ENCODE results near the gene TMEM53. TPM values are rescaled to one million over a fixed set of nuclear protein-coding genes. Genes with fewer than 3 reads are reported as not detected.

Gene TMEM53
- total RNA-seq, 2 experiments from 2014 or later: 3.0 to 3.5 TPM

GRCh38 chr1:44694863-44695478 is 20.7 kb upstream of the TMEM53 start:
- Mint-ChIP-seq H3K4me1 (peaks cover 20% of the 10 kb centered on the region), H3K36me3 (ENCODE audit: low read depth) (no peaks in the 10 kb centered on the region), H3K9me3 (no peaks in the 10 kb centered on the region), H3K4me3 (no peak overlapping the region), H3K27me3 (peaks cover 2% of the 10 kb centered on the region), H3K27ac (no peak overlapping the region)
- POLR2A ChIA-PET: no interaction called here
- CTCF ChIA-PET: interaction anchor here (0.6 to 1.3 kb wide), 2 partner anchors 15 to 106 kb away, joined by 3 to 4 read pairs; no protein-coding TSS in a partner anchor
- no peak for DNase-seq

GRCh38 chr1:44693900-44694299 is 19.6 kb upstream of the TMEM53 start:
- Mint-ChIP-seq H3K9me3 (no peaks in the 10 kb centered on the region), H3K36me3 (ENCODE audit: low read depth) (no peaks in the 10 kb centered on the region), H3K27me3 (peaks cover 2% of the 10 kb centered on the region), H3K27ac (no peak overlapping the region), H3K4me3 (no peak overlapping the region), H3K4me1 (peaks cover 20% of the 10 kb centered on the region)
- DNase-seq: no peak
- CTCF ChIA-PET: no interaction called here
- POLR2A ChIA-PET: no interaction called here

- no peak overlapping the region for H3K4me3 Mint-ChIP-seq
- ChIA-PET CTCF (interaction anchor here (0.6 to 3.0 kb wide), 5 partner anchors 19 to 740 kb away, joined by 3 to 8 read pairs (median 3); no protein-coding TSS in a partner anchor), POLR2A (no interaction called here)
- peaks cover 20% of the 10 kb centered on the region for H3K4me1 Mint-ChIP-seq
- no peak overlapping the region for H3K27ac Mint-ChIP-seq
- no peaks in the 10 kb centered on the region for H3K9me3 Mint-ChIP-seq
- H3K36me3 Mint-ChIP-seq (ENCODE audit: low read depth): no peaks in the 10 kb centered on the region
- no peak for DNase-seq
- H3K27me3 Mint-ChIP-seq: peaks cover 2% of the 10 kb centered on the region
Observed at GRCh38 chr1:44693159-44693558, 18.9 kb upstream of the TMEM53 start.

- no peaks in the 10 kb centered on the region for H3K9me3 Mint-ChIP-seq
- no peaks in the 10 kb centered on the region for H3K36me3 Mint-ChIP-seq (ENCODE audit: low read depth)
- no peak overlapping the region for H3K27ac Mint-ChIP-seq
- CTCF ChIA-PET: no interaction called here
- H3K4me3 Mint-ChIP-seq: no peak overlapping the region
- POLR2A ChIA-PET: no interaction called here
- H3K27me3 Mint-ChIP-seq: peaks cover 2% of the 10 kb centered on the region
- no peak for DNase-seq
- H3K4me1 Mint-ChIP-seq: peaks cover 5% of the 10 kb centered on the region
Observed at GRCh38 chr1:44689447-44689765, 15.1 kb upstream of the TMEM53 start.

- Mint-ChIP-seq H3K27ac (no peak overlapping the region), H3K4me3 (no peak overlapping the region)
- POLR2A ChIA-PET: no interaction called here
Observed at GRCh38 chr1:44688760-44689446, 14.6 kb upstream of the TMEM53 start.

GRCh38 chr1:44685881-44686280 is 11.6 kb upstream of the TMEM53 start:
- ChIA-PET CTCF (interaction anchor here (1.0 kb wide), 1 partner anchor 11 kb away, joined by 5 read pairs; no protein-coding TSS in a partner anchor), POLR2A (no interaction called here)
- H3K4me3 Mint-ChIP-seq: no peak overlapping the region
- no peaks in the 10 kb centered on the region for H3K36me3 Mint-ChIP-seq (ENCODE audit: low read depth)
- DNase-seq: no peak
- H3K27me3 Mint-ChIP-seq: no peaks in the 10 kb centered on the region
- H3K4me1 Mint-ChIP-seq: peaks cover 9% of the 10 kb centered on the region
- no peaks in the 10 kb centered on the region for H3K9me3 Mint-ChIP-seq
- H3K27ac Mint-ChIP-seq: no peak overlapping the region

More at GRCh38 chr1:44688760-44689446, 14.6 kb upstream of the TMEM53 start:
- peaks cover 8% of the 10 kb centered on the region for H3K4me1 Mint-ChIP-seq
- DNase-seq: no peak
- no peaks in the 10 kb centered on the region for H3K9me3 Mint-ChIP-seq
- H3K27me3 Mint-ChIP-seq: peaks cover 2% of the 10 kb centered on the region
- no peaks in the 10 kb centered on the region for H3K36me3 Mint-ChIP-seq (ENCODE audit: low read depth)
- CTCF ChIA-PET: no interaction called here

GRCh38 chr1:44685218-44685617 is 10.9 kb upstream of the TMEM53 start:
- no peaks in the 10 kb centered on the region for H3K36me3 Mint-ChIP-seq (ENCODE audit: low read depth)
- H3K27ac Mint-ChIP-seq: no peak overlapping the region
- no peak for DNase-seq
- ChIA-PET POLR2A (no interaction called here), CTCF (interaction anchor here (0.6 to 2.2 kb wide), 2 partner anchors 12 to 22 kb away, joined by 3 to 6 read pairs; no protein-coding TSS in a partner anchor)
- peaks cover 9% of the 10 kb centered on the region for H3K4me1 Mint-ChIP-seq
- H3K9me3 Mint-ChIP-seq: no peaks in the 10 kb centered on the region
- no peaks in the 10 kb centered on the region for H3K27me3 Mint-ChIP-seq
- H3K4me3 Mint-ChIP-seq: no peak overlapping the region

GRCh38 chr1:44684525-44684924 is 10.2 kb upstream of the TMEM53 start:
- Mint-ChIP-seq H3K4me3 (no peak overlapping the region), H3K9me3 (no peaks in the 10 kb centered on the region), H3K36me3 (ENCODE audit: low read depth) (no peaks in the 10 kb centered on the region), H3K27ac (no peak overlapping the region), H3K27me3 (no peaks in the 10 kb centered on the region), H3K4me1 (peaks cover 9% of the 10 kb centered on the region)
- ChIA-PET CTCF (interaction anchor here (1.1 to 2.2 kb wide), 2 partner anchors 11 to 12 kb away, joined by 3 to 6 read pairs; partner anchors contain the start of gene TMEM53), POLR2A (no interaction called here)
- no peak for DNase-seq

GRCh38 chr1:44682883-44683265 is 8.6 kb upstream of the TMEM53 start:
- Mint-ChIP-seq H3K9me3 (no peaks in the 10 kb centered on the region), H3K27me3 (no peaks in the 10 kb centered on the region), H3K4me3 (no peak overlapping the region), H3K36me3 (ENCODE audit: low read depth) (no peaks in the 10 kb centered on the region), H3K27ac (no peak overlapping the region), H3K4me1 (peaks cover 9% of the 10 kb centered on the region)
- DNase-seq: no peak
- CTCF ChIA-PET: interaction anchor here (1.1 kb wide), 1 partner anchor 17 kb away, joined by 3 read pairs; no protein-coding TSS in a partner anchor
- POLR2A ChIA-PET: no interaction called here

- Mint-ChIP-seq H3K36me3 (ENCODE audit: low read depth) (no peaks in the 10 kb centered on the region), H3K4me3 (no peak overlapping the region), H3K27ac (no peak overlapping the region), H3K27me3 (no peaks in the 10 kb centered on the region), H3K4me1 (peaks cover 9% of the 10 kb centered on the region), H3K9me3 (no peaks in the 10 kb centered on the region)
- no peak for DNase-seq
- ChIA-PET CTCF (interaction anchor here (0.6 to 0.9 kb wide), 2 partner anchors 25 to 29 kb away, joined by 3 read pairs; no protein-coding TSS in a partner anchor), POLR2A (no interaction called here)
Observed at GRCh38 chr1:44681905-44682882, 7.9 kb upstream of the TMEM53 start.

GRCh38 chr1:44679468-44679867 is 5.2 kb upstream of the TMEM53 start:
- POLR2A ChIA-PET: no interaction called here
- Mint-ChIP-seq H3K4me1 (peaks cover 12% of the 10 kb centered on the region), H3K9me3 (no peaks in the 10 kb centered on the region)

GRCh38 chr1:44678626-44679025 is 4.3 kb upstream of the TMEM53 start:
- Mint-ChIP-seq H3K9me3 (no peaks in the 10 kb centered on the region), H3K4me1 (peaks cover 12% of the 10 kb centered on the region), H3K36me3 (ENCODE audit: low read depth) (no peaks in the 10 kb centered on the region), H3K27ac (no peak overlapping the region), H3K4me3 (no peak overlapping the region), H3K27me3 (no peaks in the 10 kb centered on the region)
- ChIA-PET CTCF (interaction anchor here (1.6 kb wide), 1 partner anchor 17 kb away, joined by 4 read pairs; no protein-coding TSS in a partner anchor), POLR2A (no interaction called here)
- no peak for DNase-seq

More at GRCh38 chr1:44679468-44679867, 5.2 kb upstream of the TMEM53 start:
- no peaks in the 10 kb centered on the region for H3K36me3 Mint-ChIP-seq (ENCODE audit: low read depth)
- CTCF ChIA-PET: interaction anchor here (1.6 kb wide), 1 partner anchor 16 kb away, joined by 4 read pairs; no protein-coding TSS in a partner anchor
- no peak for DNase-seq
- no peak overlapping the region for H3K27ac Mint-ChIP-seq
- H3K4me3 Mint-ChIP-seq: no peak overlapping the region
- no peaks in the 10 kb centered on the region for H3K27me3 Mint-ChIP-seq

Measured in activated CD4-positive, alpha-beta T cell treated with anti-CD3 and anti-CD28 coated beads, Interleukin-2, amount 10 ng/mL, durations not matched to agents 7 days and 5 days (primary cell).